AG10803 (cell line): ENCODE data around the gene POMP.

ENCODE experiments used
- DNase-seq: peaks from one replicate; pipeline ENCODE4 v3.0.0; 2010; ENCODE audit warnings: low read depth
- H3K4me3 ChIP-seq: 2 replicates; pipeline ENCODE4 v1.5.1; 2011; ENCODE audit warnings: mild to moderate bottlenecking, low read length, control low read depth
- CTCF ChIP-seq: conservative IDR thresholded peaks from 2 replicates; pipeline ENCODE4 v1.5.1; 2011; ENCODE audit warnings: mild to moderate bottlenecking, low read length, control low read depth, inconsistent platforms

Gene POMP

GRCh38 chr13:28624707-28625432 lies 34.1 kb upstream of the POMP start:
- H3K4me3 ChIP-seq = no peak overlapping the region

GRCh38 chr13:28626266-28626665 lies 32.7 kb upstream of the POMP start:
- no peak overlapping the region for H3K4me3 ChIP-seq
- TF ChIP-seq CTCF = no peak
- no peak for DNase-seq

More at GRCh38 chr13:28624707-28625432, 34.1 kb upstream of the POMP start:
- TF ChIP-seq CTCF = no peak
- DNase-seq = no peak

- no peak overlapping the region for H3K4me3 ChIP-seq
- DNase-seq = no peak
- TF ChIP-seq CTCF = no peak
These were observed 30.7 kb upstream of the POMP start for GRCh38 chr13:28628241-28628640.

- no peak for TF ChIP-seq CTCF
- peak; percentile 43 for DNase-seq
- no peak overlapping the region for H3K4me3 ChIP-seq
These were observed 28.1 kb upstream of the POMP start for GRCh38 chr13:28630869-28631268.

- TF ChIP-seq CTCF = no peak
- no peak overlapping the region for H3K4me3 ChIP-seq
- peak; percentile 65 for DNase-seq
These were observed 27.1 kb upstream of the POMP start for GRCh38 chr13:28631801-28632200.

GRCh38 chr13:28636069-28636468 lies 22.9 kb upstream of the POMP start:
- DNase-seq = peak; percentile 91
- H3K4me3 ChIP-seq = no peak overlapping the region
- no peak for TF ChIP-seq CTCF

- TF ChIP-seq CTCF = peak; percentile 98
- H3K4me3 ChIP-seq = no peak overlapping the region
- DNase-seq = peak; percentile 74
These were observed 22.1 kb upstream of the POMP start for GRCh38 chr13:28636677-28637317.
